HepG2 (cell line): ENCODE data around the gene KRCC1. TPM values are rescaled to one million over a fixed set of nuclear protein-coding genes. Genes with fewer than 3 reads are reported as not detected.
A peak's percentile ranks its signal among the peaks of the same experiment; 100 is the strongest.

Source experiments
- ARNT ChIP-seq: fragments of 450-650 bp; IDR thresholded peaks from 2 replicates; pipeline ENCODE4 v1.6.1; 2017
- ATF4 ChIP-seq, 2 experiments: fragments of 450-650 bp in 1 of 2; sonication (generic) in 1 of 2; formaldehyde crosslinking; IDR thresholded peaks; 2 replicates each; pipeline versions ENCODE4 v1.5.0 to v1.8.0; 2020 to 2022; ENCODE audit warnings: mild to moderate bottlenecking in 1 of 2, missing genetic modification reagents in 1 of 2
- CHCHD3 ChIP-seq: sonication (generic); formaldehyde crosslinking; IDR thresholded peaks from 2 replicates; pipeline ENCODE4 v1.8.0; 2022; ENCODE audit warnings: mild to moderate bottlenecking, missing genetic modification reagents, moderate library complexity
- GFI1 ChIP-seq: sonication (generic); formaldehyde crosslinking; IDR thresholded peaks from 2 replicates; pipeline ENCODE4 v1.5.0; 2020; ENCODE audit warnings: missing genetic modification reagents, mild to moderate bottlenecking, borderline replicate concordance
- HINFP ChIP-seq: sonication (generic); formaldehyde crosslinking; IDR thresholded peaks from 2 replicates; pipeline ENCODE4 v1.4.0; 2020; ENCODE audit warnings: low read depth, mild to moderate bottlenecking, missing genetic modification reagents
- MIXL1 ChIP-seq: IDR thresholded peaks from 2 replicates; pipeline ENCODE4 v1.6.1; 2016
- NAIF1 ChIP-seq: sonication (generic); formaldehyde crosslinking; IDR thresholded peaks from 2 replicates; pipeline ENCODE4 v1.5.0; 2020; ENCODE audit warnings: mild to moderate bottlenecking, missing genetic modification reagents, borderline replicate concordance
- NFE2L1 ChIP-seq: sonication (generic); formaldehyde crosslinking; IDR thresholded peaks from 2 replicates; pipeline ENCODE4 v1.4.0; 2020; ENCODE audit warnings: missing genetic modification reagents, mild to moderate bottlenecking, borderline replicate concordance
- NFKB2 ChIP-seq: sonication (generic); formaldehyde crosslinking; IDR thresholded peaks from 2 replicates; pipeline ENCODE4 v1.4.0; 2020; ENCODE audit warnings: missing genetic modification reagents, borderline replicate concordance
- NONO ChIP-seq, 2 experiments: fragments of 450-650 bp in 1 of 2; sonication (generic) in 1 of 2; formaldehyde crosslinking in 1 of 2; IDR thresholded peaks in 1 of 2; conservative IDR thresholded peaks in 1 of 2; 2 replicates each; pipeline versions ENCODE4 v1.6.1 to v1.8.0; 2017 to 2022; ENCODE audit warnings: mild to moderate bottlenecking in 1 of 2, missing genetic modification reagents in 1 of 2, moderate library complexity in 1 of 2
- REPIN1 ChIP-seq: sonication (generic); formaldehyde crosslinking; IDR thresholded peaks from 2 replicates; pipeline ENCODE4 v1.8.0; 2022; ENCODE audit warnings: missing genetic modification reagents, low read depth, mild to moderate bottlenecking, borderline replicate concordance
- RFXAP ChIP-seq: sonication (generic); formaldehyde crosslinking; IDR thresholded peaks from 2 replicates; pipeline ENCODE4 v1.4.0; 2020; ENCODE audit warnings: missing genetic modification reagents, borderline replicate concordance
- SNAI1 ChIP-seq: sonication (generic); formaldehyde crosslinking; IDR thresholded peaks from 2 replicates; pipeline ENCODE4 v1.5.0; 2020; ENCODE audit warnings: mild to moderate bottlenecking, missing genetic modification reagents, borderline replicate concordance
- TCF12 ChIP-seq, 2 experiments: fragments of 450-650 bp in 1 of 2; sonication (generic) in 1 of 2; formaldehyde crosslinking in 1 of 2; IDR thresholded peaks; 2 replicates each; pipeline versions ENCODE4 v1.6.1 to v1.8.0; 2017 to 2022; ENCODE audit warnings: antibody characterized with exemption in 1 of 2, mild to moderate bottlenecking in 1 of 2, missing genetic modification reagents in 1 of 2, moderate library complexity in 1 of 2
- THAP11 ChIP-seq: IDR thresholded peaks from 2 replicates; pipeline ENCODE4 v1.6.1; 2016; ENCODE audit warnings: missing biosample characterization, missing genetic modification reagents
- TIGD3 ChIP-seq: sonication (generic); formaldehyde crosslinking; IDR thresholded peaks from 2 replicates; pipeline ENCODE4 v1.5.1; 2020; ENCODE audit warnings: mild to moderate bottlenecking, missing genetic modification reagents, borderline replicate concordance
- U2AF2 ChIP-seq: fragments of 200-400 bp; formaldehyde crosslinking; IDR thresholded peaks from 2 replicates; pipeline ENCODE4 v1.6.1; 2017; ENCODE audit warnings: low read depth, mild to moderate bottlenecking, low read length
- ZBTB21 ChIP-seq: sonication (generic); formaldehyde crosslinking; IDR thresholded peaks from 2 replicates; pipeline ENCODE4 v1.4.0; 2020; ENCODE audit warnings: missing genetic modification reagents
- ZBTB49 ChIP-seq: sonication (generic); formaldehyde crosslinking; IDR thresholded peaks from 2 replicates; pipeline ENCODE4 v1.4.0; 2020; ENCODE audit warnings: missing genetic modification reagents, borderline replicate concordance
- ZNF160 ChIP-seq: sonication (generic); formaldehyde crosslinking; IDR thresholded peaks from 2 replicates; pipeline ENCODE4 v1.8.0; 2022; ENCODE audit warnings: mild to moderate bottlenecking, inconsistent platforms, missing genetic modification reagents
- ZNF446 ChIP-seq: sonication (generic); formaldehyde crosslinking; IDR thresholded peaks from 2 replicates; pipeline ENCODE4 v1.5.0; 2020; ENCODE audit warnings: mild to moderate bottlenecking, missing genetic modification reagents
- ZNF567 ChIP-seq: sonication (generic); formaldehyde crosslinking; IDR thresholded peaks from 2 replicates; pipeline ENCODE4 v1.8.1; 2023; ENCODE audit warnings: mild to moderate bottlenecking, missing genetic modification reagents, borderline replicate concordance
- ZNF580 ChIP-seq: IDR thresholded peaks from 2 replicates; pipeline ENCODE4 v1.6.1; 2016; ENCODE audit warnings: low read depth, borderline replicate concordance
- ZNF850 ChIP-seq: sonication (generic); formaldehyde crosslinking; conservative IDR thresholded peaks from 2 replicates; pipeline ENCODE4 v1.9.0; 2021; ENCODE audit warnings: mild to moderate bottlenecking, missing genetic modification reagents
- polyA plus RNA-seq, 8 experiments: library from polyadenylated mRNA; depleted of rRNA in 3 of 8; stranded (reverse) in 7 of 8; unstranded in 1 of 8; fragments of >200 nt; fragmentation: Illumina TruSeq in 4 of 8; extraction: Trizol in 4 of 8; gene quantifications; 2 replicates each; pipeline versions ENCODE4 v1.2.1 to v1.2.3, GENCODE V29; 2011 to 2016; ENCODE audit warnings: low read depth in 4 of 8, missing spikeins in 1 of 8, mixed read lengths in 1 of 8; ENCODE audit not compliant: insufficient read depth in 1 of 8
- total RNA-seq, 5 experiments: library from RNA; depleted of rRNA; stranded (reverse); fragments of >200 nt; fragmentation: Illumina TruSeq; extraction: Trizol; gene quantifications; 2 replicates each; pipeline ENCODE4 v1.2.3, GENCODE V29; 2016; ENCODE audit warnings: low read depth in 1 of 5

The KRCC1 gene
- total and polyA plus RNA-seq, 2 of the 13 experiments (the other 11 are each of a cell fraction or from before 2014, with no cell fraction given) = 6.5 to 7.7 TPM

- TF ChIP-seq THAP11 (CRISPR knock-in tag) (no peak), REPIN1 (CRISPR knock-in tag) (no peak), ZNF567 (CRISPR knock-in tag) (no peak), ZBTB21 (CRISPR knock-in tag) (no peak), ZNF850 (CRISPR knock-in tag) (0 out of 2 replicates have a peak, but pooled peaks have one; percentile 92), U2AF2 (no peak), ZNF160 (no peak), TCF12 (IDR thresholded peaks at IDR 0.05) (no peak), TCF12 (CRISPR knock-in tag; IDR thresholded peaks at IDR 0.05) (no peak), NAIF1 (CRISPR knock-in tag) (no peak), NFE2L1 (CRISPR knock-in tag) (no peak), ZNF446 (CRISPR knock-in tag) (no peak), SNAI1 (no peak), HINFP (CRISPR knock-in tag) (no peak), TIGD3 (CRISPR knock-in tag) (no peak), CHCHD3 (CRISPR knock-in tag) (no peak), MIXL1 (CRISPR knock-in tag) (no peak), NONO (IDR thresholded peaks at IDR 0.05) (no peak), NONO (CRISPR knock-in tag; conservative IDR thresholded peaks at IDR 0.05) (no peak), GFI1 (no peak), ARNT (no peak), ZNF580 (CRISPR knock-in tag) (no peak), RFXAP (no peak), NFKB2 (CRISPR knock-in tag) (no peak), ATF4 (CRISPR knock-in tag; IDR thresholded peaks at IDR 0.05) (no peak), ZBTB49 (CRISPR knock-in tag) (no peak)
Measured at GRCh38 chr2:88054782-88055370, 707 bp downstream of the KRCC1 start (continued).
